Measurements from ENCODE around the gene ACVR1.

Gene ACVR1

DNA sequence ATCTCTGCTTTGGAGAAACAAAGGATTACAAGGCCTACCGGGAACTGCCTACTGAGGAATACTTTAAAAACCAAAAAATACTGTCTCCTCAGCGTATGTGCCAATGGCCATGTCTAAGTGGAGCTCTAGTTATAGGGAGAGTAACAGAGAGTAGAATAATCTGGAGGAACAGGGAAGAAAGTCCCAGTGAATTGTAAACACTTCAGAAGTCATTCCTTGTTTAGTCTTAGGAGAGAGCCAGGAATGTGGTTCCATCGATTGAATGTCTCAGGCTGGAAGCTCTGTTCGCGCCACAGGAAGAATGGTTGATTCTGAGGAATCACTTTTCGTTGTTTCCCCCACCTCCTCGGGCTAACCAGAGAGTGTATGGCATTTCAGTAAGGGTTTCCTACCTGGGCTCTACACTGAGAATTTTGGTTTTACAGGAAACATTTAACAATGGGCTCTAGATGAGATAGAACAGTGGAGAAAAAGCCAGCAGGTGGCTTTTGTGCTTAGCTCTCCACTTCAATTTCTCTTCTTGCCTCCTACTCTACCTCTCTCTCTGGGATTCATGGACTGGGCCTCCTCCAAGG lies 88.7 kb downstream of the ACVR1 start:
- TF ChIP-seq, protein P1, sequence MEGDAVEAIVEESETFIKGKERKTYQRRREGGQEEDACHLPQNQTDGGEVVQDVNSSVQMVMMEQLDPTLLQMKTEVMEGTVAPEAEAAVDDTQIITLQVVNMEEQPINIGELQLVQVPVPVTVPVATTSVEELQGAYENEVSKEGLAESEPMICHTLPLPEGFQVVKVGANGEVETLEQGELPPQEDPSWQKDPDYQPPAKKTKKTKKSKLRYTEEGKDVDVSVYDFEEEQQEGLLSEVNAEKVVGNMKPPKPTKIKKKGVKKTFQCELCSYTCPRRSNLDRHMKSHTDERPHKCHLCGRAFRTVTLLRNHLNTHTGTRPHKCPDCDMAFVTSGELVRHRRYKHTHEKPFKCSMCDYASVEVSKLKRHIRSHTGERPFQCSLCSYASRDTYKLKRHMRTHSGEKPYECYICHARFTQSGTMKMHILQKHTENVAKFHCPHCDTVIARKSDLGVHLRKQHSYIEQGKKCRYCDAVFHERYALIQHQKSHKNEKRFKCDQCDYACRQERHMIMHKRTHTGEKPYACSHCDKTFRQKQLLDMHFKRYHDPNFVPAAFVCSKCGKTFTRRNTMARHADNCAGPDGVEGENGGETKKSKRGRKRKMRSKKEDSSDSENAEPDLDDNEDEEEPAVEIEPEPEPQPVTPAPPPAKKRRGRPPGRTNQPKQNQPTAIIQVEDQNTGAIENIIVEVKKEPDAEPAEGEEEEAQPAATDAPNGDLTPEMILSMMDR (IDR thresholded peaks at IDR 0.05; ENCODE audit: low read depth, low read length) = no peak
- no peak for DNase-seq (ENCODE audit: extremely low read depth, low read depth)

DNA sequence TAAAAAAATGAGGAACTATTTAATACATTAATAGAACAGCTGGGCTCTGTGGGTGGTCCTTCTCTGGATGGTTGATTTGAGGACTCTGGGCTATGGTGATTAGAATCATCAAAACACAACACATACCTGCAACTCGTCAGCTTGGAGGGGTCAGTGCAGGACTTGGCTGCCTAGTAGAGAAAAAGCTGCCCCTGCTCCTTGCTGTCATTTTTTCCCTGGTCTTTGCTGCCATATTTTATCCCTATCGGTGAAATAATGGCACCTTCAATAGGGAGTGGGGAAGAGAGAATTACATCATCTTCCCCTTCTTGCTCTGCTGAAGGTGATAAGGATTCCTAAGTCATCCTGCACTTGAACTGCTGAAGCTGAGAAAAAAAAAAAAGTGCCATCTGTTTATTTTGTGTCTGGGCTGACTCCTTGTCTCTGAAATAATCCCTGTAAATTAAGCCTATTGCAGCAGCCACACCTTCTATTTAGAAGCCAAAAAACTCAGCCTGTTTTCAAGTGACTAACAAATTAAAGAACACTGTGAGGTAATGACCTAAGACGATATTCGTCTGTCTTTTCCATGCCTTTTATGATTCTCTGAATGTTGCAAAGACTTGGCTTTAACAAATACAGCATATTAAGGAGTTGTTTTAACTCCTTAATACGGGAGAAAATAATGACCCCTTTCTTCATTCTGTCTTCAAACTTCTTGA lies 89.3 kb downstream of the ACVR1 start:
- no peak for DNase-seq (ENCODE audit: extremely low read depth, low read depth)
- TF ChIP-seq, protein P1 (IDR thresholded peaks at IDR 0.05; ENCODE audit: low read depth, low read length) = no peak

- TF ChIP-seq, protein P1 (IDR thresholded peaks at IDR 0.05; ENCODE audit: low read depth, low read length) = no peak
- no peak for DNase-seq (ENCODE audit: extremely low read depth, low read depth)
These were observed 90.1 kb downstream of the ACVR1 start for GRCh38 chr2:157785866-157786662.

GRCh38 chr2:157785200-157785599 lies 90.9 kb downstream of the ACVR1 start:
- TF ChIP-seq, protein P1 (IDR thresholded peaks at IDR 0.05; ENCODE audit: low read depth, low read length) = no peak
- no peak for DNase-seq (ENCODE audit: extremely low read depth, low read depth)

DNA sequence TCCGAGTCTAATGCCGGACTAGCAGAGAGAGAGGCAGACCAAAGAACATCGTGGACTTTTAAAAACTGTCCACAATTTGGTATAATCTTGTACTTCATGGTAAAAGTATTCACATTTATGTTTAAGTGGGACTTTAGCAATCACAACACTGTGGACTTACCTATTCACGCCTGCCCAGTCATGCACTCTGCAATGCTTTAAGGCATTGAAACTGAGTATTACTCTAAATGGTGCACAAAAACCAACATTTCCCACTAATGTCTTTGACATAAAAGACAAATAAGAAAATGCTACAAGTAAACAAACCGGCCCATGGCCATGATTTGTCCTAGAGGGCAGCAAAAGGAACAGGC lies 91.3 kb downstream of the ACVR1 start:
- TF ChIP-seq, protein P1 (IDR thresholded peaks at IDR 0.05; ENCODE audit: low read depth, low read length) = no peak
- DNase-seq (ENCODE audit: extremely low read depth, low read depth) = no peak

DNA sequence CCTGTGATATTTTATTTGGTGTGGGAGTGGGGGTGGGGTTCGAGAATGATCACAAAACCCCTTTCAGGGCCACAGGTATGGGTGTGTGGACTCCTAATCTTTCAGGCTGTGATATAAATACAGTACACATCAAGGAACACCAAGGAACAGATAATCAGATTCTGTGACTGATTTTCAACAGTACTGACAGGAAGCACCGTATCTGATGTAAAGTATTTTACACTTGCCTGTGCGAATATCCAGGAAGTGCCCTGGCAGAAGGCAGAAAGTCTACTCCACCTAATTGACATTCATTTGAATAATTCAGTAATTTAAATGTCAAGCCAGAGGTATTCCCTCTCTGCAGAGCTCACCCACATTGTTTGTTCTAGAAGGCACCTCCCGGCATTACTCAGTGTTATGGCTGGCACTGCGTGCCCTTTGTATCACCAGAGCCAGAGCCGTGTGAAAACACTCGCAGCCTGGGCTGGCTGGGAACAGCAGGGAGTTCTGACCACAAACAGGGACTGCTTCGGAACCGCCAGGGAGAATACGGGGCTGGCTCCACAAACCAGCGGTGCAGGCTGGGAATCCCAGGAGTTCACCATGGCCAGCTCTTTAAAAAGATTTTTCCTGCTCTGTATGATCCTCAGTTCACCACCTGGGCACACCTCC lies 91.8 kb downstream of the ACVR1 start:
- TF ChIP-seq, protein P1 (IDR thresholded peaks at IDR 0.05; ENCODE audit: low read depth, low read length) = no peak
- DNase-seq (ENCODE audit: extremely low read depth, low read depth) = no peak
